WTC11 (cell line): ENCODE results near the gene LAMTOR2.

Experiments
- ARID4B ChIP-seq: sonication (generic); formaldehyde crosslinking; IDR thresholded peaks from 2 replicates; pipeline ENCODE4 v1.8.0; 2023; ENCODE audit warnings: missing genetic modification reagents, mild to moderate bottlenecking, borderline replicate concordance
- ATF2 ChIP-seq: sonication (generic); formaldehyde crosslinking; IDR thresholded peaks from 2 replicates; pipeline ENCODE4 v1.8.1; 2022; ENCODE audit warnings: low read depth, missing genetic modification reagents, borderline replicate concordance
- CREM ChIP-seq: sonication (generic); formaldehyde crosslinking; IDR thresholded peaks from 2 replicates; pipeline ENCODE4 v1.8.1; 2022; ENCODE audit warnings: mild to moderate bottlenecking, missing genetic modification reagents, moderate library complexity
- CTCF ChIP-seq: fragments of 200-600 bp; IDR thresholded peaks from 2 replicates; pipeline ENCODE4 v1.8.0; 2022; ENCODE audit warnings: antibody characterized with exemption
- E2F4 ChIP-seq: sonication (generic); formaldehyde crosslinking; IDR thresholded peaks from 2 replicates; pipeline ENCODE4 v1.8.1; 2022; ENCODE audit warnings: low read depth, mild to moderate bottlenecking, moderate library complexity, missing genetic modification reagents, borderline replicate concordance
- MAX ChIP-seq: sonication (generic); formaldehyde crosslinking; IDR thresholded peaks from 2 replicates; pipeline ENCODE4 v1.8.0; 2022; ENCODE audit warnings: mild to moderate bottlenecking, missing genetic modification reagents
- PREB ChIP-seq: sonication (generic); formaldehyde crosslinking; IDR thresholded peaks from 2 replicates; pipeline ENCODE4 v1.8.1; 2022; ENCODE audit warnings: mild to moderate bottlenecking, missing genetic modification reagents, moderate library complexity, borderline replicate concordance
- TEAD4 ChIP-seq: sonication (generic); formaldehyde crosslinking; IDR thresholded peaks from 2 replicates; pipeline ENCODE4 v1.8.0; 2022; ENCODE audit warnings: mild to moderate bottlenecking, missing genetic modification reagents
- ZBTB43 ChIP-seq: sonication (generic); formaldehyde crosslinking; IDR thresholded peaks from 2 replicates; pipeline ENCODE4 v1.8.1; 2023; ENCODE audit warnings: mild to moderate bottlenecking, missing genetic modification reagents
- ZNF138 ChIP-seq: sonication (generic); formaldehyde crosslinking; conservative IDR thresholded peaks from 2 replicates; pipeline ENCODE4 v1.8.1; 2022; ENCODE audit warnings: mild to moderate bottlenecking, moderate library complexity, missing genetic modification reagents

GRCh38 chr1:156074661-156075060 is 20.1 kb downstream of the LAMTOR2 start:
- TF ChIP-seq ARID4B (CRISPR knock-in tag): no peak
- no peak for TF ChIP-seq CTCF
- TF ChIP-seq CREM: no peak
- TF ChIP-seq MAX: no peak
- no peak for TF ChIP-seq ZBTB43 (CRISPR knock-in tag)
- no peak for TF ChIP-seq PREB
- no peak for TF ChIP-seq ATF2 (CRISPR knock-in tag)
- TF ChIP-seq TEAD4 (CRISPR knock-in tag): no peak
- no peak for TF ChIP-seq ZNF138 (CRISPR knock-in tag)
- no peak for TF ChIP-seq E2F4 (CRISPR knock-in tag)
